ENCODE results near the gene SLC44A1. TPM values are rescaled to one million over a fixed set of nuclear protein-coding genes. Genes with fewer than 3 reads are reported as not detected.

Gene SLC44A1
- total and polyA plus RNA-seq, 2 of the 13 experiments (the other 11 are each of a cell fraction or from before 2014, with no cell fraction given) = 21.4 to 40.8 TPM

- TF ChIP-seq ZC3H13 (CRISPR knock-in tag; IDR thresholded peaks at IDR 0.05) = peak; percentile 93
- TF ChIP-seq ZNF800 (CRISPR knock-in tag; IDR thresholded peaks at IDR 0.05) = peak; percentile 80; the same call in 1 of the 2 replicates
- TF ChIP-seq ZNF282 (IDR thresholded peaks at IDR 0.05; ENCODE audit: partially characterized antibody) = peak; percentile 94
- peak; percentile 91 for TF ChIP-seq SMAD3 (CRISPR knock-in tag; IDR thresholded peaks at IDR 0.05)
- 0 out of 2 replicates have a peak, but pooled peaks have one; percentile 64 for TF ChIP-seq SIN3A (IDR thresholded peaks at IDR 0.05; ENCODE audit: borderline replicate concordance, low read depth, low read length)
- no peak for TF ChIP-seq ZNF414 (CRISPR knock-in tag; IDR thresholded peaks at IDR 0.05)
- TF ChIP-seq ATF4 (CRISPR knock-in tag; IDR thresholded peaks at IDR 0.05) = peak in 1 of 2 experiments; percentile 85; a peak in 2 of 4 replicates
- peak; percentile 91 for TF ChIP-seq BRD4 (CRISPR knock-in tag; IDR thresholded peaks at IDR 0.05)
- peak; percentile 61; the same call in 1 of the 2 replicates for TF ChIP-seq IRF1 (CRISPR knock-in tag; IDR thresholded peaks at IDR 0.05; ENCODE audit: low read depth)
- TF ChIP-seq ZNF768 (CRISPR knock-in tag; IDR thresholded peaks at IDR 0.05) = peak; percentile 92
- peak; percentile 99 for TF ChIP-seq REPIN1 (CRISPR knock-in tag; IDR thresholded peaks at IDR 0.05; ENCODE audit: borderline replicate concordance, low read depth)
- TF ChIP-seq PCBP1 (IDR thresholded peaks at IDR 0.05; ENCODE audit: borderline replicate concordance, low read depth, low read length) = peak; percentile 71; the same call in 1 of the 2 replicates
- no peak for TF ChIP-seq ZNF570 (CRISPR knock-in tag; IDR thresholded peaks at IDR 0.05; ENCODE audit: borderline replicate concordance)
- peak; percentile 73; the same call in 1 of the 2 replicates for TF ChIP-seq MXD4 (CRISPR knock-in tag; IDR thresholded peaks at IDR 0.05)
- TF ChIP-seq CCDC6 (CRISPR knock-in tag; IDR thresholded peaks at IDR 0.05) = peak; percentile 97
- 0 out of 2 replicates have a peak, but pooled peaks have one; percentile 85 for TF ChIP-seq ZNF260 (CRISPR knock-in tag; IDR thresholded peaks at IDR 0.05; ENCODE audit: borderline replicate concordance, low read depth)
- TF ChIP-seq TBL1XR1 (IDR thresholded peaks at IDR 0.05; ENCODE audit: borderline replicate concordance, low read length, partially characterized antibody) = peak; percentile 70
- peak; percentile 41; the same call in 1 of the 2 replicates for TF ChIP-seq CREB1 (IDR thresholded peaks at IDR 0.05)
- no peak for TF ChIP-seq CREB1 (CRISPR knock-in tag; IDR thresholded peaks at IDR 0.05)
- TF ChIP-seq, protein P1, sequence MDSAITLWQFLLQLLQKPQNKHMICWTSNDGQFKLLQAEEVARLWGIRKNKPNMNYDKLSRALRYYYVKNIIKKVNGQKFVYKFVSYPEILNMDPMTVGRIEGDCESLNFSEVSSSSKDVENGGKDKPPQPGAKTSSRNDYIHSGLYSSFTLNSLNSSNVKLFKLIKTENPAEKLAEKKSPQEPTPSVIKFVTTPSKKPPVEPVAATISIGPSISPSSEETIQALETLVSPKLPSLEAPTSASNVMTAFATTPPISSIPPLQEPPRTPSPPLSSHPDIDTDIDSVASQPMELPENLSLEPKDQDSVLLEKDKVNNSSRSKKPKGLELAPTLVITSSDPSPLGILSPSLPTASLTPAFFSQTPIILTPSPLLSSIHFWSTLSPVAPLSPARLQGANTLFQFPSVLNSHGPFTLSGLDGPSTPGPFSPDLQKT (CRISPR knock-in tag; IDR thresholded peaks at IDR 0.05; ENCODE audit: borderline replicate concordance) = 0 out of 2 replicates have a peak, but pooled peaks have one; percentile 70
- TF ChIP-seq TSC22D2 (CRISPR knock-in tag; IDR thresholded peaks at IDR 0.05; ENCODE audit: borderline replicate concordance) = peak; percentile 96; the same call in 1 of the 2 replicates
- TF ChIP-seq ZBTB3 (CRISPR knock-in tag; IDR thresholded peaks at IDR 0.05; ENCODE audit: borderline replicate concordance, low read depth) = no peak; the same call in 1 of the 2 replicates
- TF ChIP-seq ZNF253 (CRISPR knock-in tag; IDR thresholded peaks at IDR 0.05; ENCODE audit: borderline replicate concordance) = no peak
- TF ChIP-seq GATAD1 (CRISPR knock-in tag; IDR thresholded peaks at IDR 0.05) = peak; percentile 87
Measured at GRCh38 chr9:105244003-105244733, at the start of gene SLC44A1 (continued).
